Islet precursor cell (in vitro differentiated cells): ENCODE results near the gene ACVR1.

Experiments
- DNase-seq: peaks from one replicate; pipeline ENCODE4 v3.0.0-alpha.2; 2018

ACVR1 gene

DNA sequence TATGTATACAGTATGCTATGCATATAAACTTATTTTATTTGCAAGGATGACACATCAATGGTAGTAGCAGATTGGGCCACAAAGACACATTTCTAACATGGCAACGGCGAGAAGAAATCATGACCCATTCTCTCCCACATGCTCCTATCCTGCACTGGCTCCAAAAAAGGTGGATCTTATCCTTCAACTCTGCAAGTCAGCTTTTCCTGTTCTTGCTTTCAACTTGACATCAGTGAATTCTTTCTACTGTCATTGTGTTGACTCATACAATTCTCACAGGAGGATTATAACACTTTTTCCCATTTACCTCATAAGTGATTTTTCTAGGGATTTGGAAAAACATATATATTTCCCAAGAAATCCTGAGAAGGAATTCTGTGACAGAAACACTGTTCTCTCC, 53.1 kb downstream of the ACVR1 start:
- no peak for DNase-seq

DNA sequence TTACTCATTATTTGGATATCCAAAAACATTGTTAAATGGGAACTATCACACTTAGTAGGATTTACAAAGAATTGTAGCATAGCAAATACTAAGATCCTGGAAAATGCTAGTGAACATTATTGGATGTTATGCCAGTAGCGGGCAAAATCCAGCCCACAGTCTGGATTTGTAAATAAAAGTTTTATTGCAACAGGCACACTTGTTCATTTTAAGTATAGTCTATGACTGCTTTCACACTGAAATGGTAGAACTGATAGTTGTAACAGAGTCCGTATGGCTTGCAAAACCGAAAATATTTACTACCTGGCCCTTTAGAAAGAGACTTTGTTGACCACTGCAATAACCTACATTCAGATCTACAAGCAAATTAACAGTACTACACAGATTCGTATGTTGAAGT, 53.6 kb downstream of the ACVR1 start:
- DNase-seq = no peak

DNA sequence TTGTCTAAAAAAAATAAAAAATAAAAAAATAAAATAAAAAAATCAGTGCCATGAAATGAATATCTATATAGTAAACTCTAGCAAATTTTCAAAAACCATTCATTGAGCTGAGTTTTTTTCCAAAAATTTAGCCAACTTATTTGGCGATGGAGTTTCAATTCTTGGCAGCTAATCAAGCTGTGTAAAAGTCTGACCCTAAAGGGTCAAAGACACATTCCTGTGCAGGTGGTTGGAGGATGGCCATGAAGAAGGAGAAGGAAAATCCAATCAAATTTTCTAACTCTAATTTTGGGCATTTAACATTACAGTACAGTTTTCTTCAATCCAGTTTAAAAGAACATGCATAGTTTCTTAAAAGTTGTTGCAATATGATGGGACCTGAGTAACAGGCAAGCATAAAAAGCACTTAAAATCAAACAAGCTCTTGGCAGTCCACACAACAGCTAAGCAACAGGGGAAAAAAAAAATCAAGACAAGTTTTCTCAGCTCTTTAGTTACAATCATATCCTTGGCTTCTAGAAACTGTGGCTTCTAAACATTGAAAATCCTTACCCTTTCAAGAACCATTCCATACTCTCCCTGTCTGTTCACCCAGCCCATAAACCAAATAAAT, 54.5 kb downstream of the ACVR1 start:
- no peak for DNase-seq

DNA sequence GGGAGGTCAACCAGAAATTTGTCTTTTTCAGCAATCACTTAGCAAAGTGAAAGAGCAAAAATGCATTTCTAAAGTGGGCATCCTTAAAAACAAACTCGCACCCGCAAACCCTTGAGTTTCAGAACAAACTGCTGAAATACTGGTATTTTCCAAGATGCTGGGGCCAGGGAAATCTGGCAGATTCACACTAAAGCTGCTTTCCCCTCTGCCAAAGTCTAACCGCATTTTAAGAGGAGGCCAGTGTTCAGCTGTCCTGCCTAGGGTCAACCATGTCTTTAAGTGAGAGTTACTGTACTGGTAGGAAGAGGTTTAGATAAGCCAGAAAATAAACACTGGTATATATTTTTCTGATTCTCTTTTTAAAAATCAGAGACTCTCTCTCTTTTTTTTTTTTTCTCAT, 55.9 kb downstream of the ACVR1 start:
- DNase-seq = no peak

DNA sequence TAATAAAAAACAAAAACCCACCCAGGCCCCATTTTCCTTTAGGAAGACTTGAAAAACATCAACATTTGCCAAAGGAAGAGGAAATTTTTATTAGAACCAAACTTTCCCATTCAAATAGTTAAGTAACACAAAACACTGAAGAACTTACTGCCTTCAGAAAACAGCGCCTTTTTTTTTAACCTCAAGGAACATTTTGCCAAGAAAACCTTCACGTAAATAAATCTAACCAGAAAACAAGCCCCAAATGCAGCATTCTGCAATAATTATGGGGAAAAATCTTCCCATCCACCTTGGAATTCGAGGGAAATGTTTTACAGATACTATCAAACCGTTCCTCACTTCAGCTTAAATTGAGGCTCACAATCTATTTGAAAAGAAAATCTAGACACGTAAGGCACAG, 56.4 kb downstream of the ACVR1 start:
- no peak for DNase-seq

DNA sequence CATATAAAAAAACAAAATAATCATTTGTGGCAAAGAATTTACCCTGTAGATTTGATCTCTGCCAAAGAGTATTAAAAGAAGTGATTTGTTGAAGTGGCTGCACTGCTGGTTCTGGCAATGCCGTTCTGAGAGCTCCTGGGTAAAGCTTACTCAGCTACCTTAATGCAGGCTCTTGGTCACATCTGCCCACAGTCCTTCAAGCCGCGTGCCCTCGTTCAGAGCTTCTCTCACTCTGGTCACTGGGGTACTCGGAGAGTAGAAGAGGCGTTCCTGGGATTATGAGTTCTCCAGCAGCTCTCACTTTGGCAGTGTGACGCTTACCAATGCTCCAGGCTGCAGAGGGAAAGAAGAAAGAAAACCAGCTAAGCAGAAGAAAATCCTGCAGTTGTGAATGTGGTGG, 57.9 kb downstream of the ACVR1 start:
- DNase-seq = no peak

DNA sequence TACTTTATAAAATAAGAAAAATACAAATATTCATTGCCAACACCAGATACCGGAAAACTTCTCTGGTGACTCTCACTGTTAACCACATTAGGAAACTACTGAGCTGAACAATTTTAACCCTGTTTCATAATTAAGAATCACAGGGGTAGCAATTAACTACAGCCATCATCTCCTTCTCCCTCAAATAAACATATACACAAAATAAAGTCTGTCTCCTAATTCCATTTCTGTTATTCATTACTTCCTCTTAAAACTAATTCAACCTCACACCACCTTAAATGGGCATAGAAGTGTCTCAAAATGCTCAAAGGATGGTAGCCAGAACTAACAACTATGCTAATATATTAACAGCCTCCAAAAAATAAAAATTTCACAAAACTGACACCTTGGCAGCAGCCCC, 60.7 kb downstream of the ACVR1 start:
- no peak for DNase-seq

DNA sequence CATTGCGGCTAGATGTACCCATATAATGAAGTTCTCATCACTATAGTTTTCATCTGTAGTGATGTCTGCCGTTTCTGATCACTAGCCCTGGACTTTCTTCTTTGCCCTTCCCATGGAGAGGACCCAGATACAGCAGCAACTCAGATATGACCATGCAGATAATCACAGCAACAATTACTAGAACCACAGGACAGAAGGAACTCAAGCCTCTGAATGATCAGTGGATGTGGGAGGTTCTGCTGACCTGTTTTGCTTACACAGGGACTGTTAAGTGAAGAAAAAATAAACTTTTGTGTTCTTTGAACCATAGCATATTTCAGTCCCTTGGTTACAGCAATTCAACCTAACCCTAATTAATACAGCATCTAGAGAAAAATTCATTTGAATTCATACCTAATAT, 62.7 kb downstream of the ACVR1 start:
- no peak for DNase-seq

DNA sequence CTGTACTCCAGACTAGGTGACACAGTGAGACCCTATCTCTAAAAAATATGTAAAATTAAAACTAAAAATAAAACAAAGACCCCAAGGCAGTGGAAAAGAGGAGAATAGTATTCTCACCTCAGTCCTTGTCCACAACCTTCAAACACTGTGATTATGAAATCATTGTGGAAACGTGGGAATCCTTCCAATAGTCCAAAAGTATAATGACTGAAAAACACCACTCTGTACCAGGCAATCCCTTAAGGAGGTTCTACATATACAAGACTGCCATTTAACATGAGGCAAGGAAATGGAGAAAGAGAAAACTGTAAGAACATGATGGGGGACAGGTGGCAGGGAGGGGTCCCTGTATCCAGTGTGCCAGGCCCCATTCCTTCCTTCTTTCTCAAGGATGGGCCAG, 66.1 kb downstream of the ACVR1 start:
- no peak for DNase-seq

DNA sequence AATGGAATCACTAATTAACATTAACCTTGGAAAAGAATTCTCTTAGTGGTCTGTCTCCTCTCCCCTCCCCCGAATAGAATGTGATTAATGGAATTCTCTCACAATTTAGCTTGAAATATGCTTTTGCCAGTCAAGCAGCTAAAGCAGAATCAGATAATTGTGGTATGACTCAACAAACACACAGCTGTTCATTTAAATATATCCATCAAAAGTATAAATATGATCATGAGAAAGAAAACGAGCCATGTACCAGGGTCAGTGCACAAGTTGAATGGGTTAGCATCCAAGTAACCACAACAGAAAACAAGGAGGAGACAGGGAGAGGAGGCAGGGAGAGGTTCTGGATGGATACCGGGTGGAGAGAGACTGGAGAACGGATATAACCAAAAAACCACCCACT, 66.9 kb downstream of the ACVR1 start:
- DNase-seq = no peak

DNA sequence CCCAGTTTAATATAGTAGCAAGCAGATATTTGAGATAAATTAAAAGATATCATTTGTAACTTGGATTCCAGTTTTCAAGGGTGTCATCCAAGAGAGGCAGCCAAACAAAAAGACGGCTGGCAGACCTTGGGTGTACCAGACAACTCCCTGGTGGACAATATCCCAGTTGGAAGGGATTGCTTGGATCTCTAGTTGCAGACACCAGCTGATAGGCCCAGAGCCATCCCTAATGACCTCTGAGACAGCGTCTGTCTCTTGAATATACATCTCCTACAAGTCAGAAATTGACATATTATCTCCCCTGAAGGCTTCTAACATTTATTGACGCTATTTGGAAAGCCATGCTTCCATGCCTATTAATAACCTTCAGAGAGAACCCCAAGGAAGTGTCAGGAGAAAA, 67.7 kb downstream of the ACVR1 start:
- DNase-seq = no peak

DNA sequence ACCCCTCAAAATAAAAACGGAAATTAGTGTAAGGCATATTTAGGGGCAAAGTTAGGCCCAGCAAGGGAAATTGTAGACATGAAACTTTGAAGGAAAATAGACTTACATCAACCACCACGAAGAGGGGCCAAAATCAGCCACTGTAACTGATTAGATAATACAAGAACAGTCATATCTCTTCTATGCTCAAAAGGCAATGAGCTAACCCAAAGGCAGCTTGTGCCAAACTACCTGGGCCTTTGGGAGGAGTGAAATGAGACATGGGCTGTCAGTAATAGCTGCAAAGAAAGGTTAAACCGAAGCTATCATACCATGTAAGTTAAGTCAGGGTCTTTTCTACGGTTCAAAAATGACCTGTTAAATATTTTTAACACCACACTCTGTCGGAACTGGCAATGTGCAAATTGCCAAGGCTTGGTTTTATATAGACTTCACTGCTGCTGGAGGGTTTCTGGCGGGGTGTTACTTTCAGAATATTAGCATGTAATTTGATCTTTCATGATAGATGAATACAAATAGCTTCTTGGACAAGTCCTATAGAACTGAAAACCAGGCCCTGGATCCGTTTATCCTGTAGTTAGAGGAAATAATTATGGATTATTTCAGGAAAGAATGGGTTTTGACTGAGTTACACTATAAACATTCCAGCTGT, 69.6 kb downstream of the ACVR1 start:
- DNase-seq = no peak

DNA sequence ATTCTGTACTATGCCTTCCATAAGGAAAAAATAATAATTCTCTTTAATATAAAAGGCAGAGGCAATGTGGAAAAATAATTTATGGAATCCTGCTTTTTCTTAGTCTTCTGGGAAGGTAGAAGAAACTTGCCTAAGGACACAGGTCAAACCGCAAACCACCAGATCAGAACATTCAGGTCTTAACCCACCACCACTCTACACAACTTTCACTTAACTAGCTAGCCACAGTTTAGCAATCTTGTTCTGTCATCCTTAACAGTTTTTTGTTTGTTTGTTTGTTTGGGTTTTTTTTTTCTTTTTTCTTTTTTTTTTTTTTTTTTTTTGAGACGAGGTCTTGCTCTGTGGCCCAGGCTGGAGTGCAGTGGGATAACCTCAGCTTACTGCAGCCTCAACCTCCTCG, 70.6 kb downstream of the ACVR1 start:
- DNase-seq = no peak

DNA sequence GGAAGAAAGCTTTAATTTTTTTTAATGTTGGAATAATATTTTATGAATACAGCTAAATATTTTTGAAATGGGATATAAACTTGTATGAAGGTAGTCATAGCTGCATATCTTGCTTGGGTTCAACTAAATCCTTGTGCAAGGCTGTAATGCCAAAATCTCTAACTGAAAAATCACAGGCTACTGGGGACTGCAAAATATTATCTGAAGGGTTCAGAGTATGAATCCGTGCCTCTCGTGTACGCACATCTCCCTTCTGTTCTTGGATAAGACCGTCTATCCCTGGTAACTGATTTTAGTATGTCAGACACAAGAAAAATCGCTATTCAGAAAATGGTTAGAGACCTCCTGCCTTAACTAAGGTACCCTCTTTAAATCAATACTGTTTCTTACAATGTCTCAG, 71.8 kb downstream of the ACVR1 start:
- no peak for DNase-seq

DNA sequence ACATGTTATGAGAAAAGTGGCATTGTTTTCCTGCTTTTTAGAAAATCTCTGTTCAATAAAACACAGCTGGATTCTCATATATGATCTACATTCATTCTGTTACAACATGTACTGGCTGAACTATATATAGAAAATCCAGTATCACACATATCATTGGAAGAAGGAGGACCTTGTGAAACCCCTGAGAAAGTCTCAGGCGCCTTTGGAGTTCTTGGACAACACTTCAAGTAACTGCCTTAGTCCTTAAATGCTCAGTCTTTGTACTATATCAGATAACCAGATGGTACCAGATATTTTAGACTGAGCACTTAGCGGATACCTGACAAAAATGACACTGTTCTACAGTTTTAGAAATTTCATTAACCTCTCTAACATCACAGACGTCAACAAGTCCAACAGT, 72.2 kb downstream of the ACVR1 start:
- DNase-seq = no peak

DNA sequence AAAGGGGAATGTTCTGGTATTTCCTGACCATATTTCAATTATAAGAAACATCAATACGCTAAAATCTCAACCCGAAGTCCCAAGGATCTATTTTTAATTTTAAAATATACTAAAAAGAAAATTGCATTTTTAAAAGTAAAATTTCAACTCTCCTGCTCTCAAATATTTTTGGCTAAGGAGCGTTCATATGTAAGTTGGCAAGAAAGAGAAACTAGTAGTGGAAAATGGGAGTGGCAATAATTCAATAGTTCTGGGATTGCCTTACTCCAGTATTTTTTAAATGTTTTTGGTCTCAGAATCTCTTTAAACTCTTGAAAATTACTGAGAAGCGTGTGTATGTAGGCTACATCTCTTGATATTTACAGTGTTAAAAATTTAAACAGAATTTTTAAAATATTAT, 72.7 kb downstream of the ACVR1 start:
- DNase-seq = no peak

DNA sequence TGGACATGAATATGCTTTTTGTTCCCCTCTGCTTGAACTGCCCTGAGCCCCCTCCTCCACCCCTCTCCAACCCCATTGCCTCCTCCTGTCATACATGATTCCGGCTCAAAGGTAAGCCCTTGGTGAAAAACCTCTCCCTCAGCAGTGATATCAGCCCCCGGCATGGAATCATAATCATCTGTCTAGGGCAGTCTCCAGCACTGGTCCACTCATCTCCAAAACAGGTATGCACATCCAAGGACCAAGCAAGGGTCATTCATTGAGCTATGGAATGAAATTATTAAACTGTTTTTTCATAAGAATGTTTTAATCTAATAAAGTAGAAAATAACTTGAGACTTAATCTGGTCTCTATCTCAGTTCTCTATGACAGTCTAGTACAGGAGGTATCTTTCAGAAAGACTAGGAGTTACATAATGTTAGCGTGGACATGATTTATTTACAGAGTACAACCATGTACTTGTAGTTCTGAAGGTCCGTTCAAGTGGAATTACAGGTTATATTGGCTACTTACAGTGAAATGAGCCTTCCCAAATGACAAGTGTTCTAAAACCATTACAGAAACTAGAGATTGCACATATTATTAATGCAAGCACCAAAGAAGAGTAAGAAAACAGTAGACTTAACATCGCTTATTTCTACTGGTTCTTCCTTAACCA, 75.2 kb downstream of the ACVR1 start:
- DNase-seq = no peak

DNA sequence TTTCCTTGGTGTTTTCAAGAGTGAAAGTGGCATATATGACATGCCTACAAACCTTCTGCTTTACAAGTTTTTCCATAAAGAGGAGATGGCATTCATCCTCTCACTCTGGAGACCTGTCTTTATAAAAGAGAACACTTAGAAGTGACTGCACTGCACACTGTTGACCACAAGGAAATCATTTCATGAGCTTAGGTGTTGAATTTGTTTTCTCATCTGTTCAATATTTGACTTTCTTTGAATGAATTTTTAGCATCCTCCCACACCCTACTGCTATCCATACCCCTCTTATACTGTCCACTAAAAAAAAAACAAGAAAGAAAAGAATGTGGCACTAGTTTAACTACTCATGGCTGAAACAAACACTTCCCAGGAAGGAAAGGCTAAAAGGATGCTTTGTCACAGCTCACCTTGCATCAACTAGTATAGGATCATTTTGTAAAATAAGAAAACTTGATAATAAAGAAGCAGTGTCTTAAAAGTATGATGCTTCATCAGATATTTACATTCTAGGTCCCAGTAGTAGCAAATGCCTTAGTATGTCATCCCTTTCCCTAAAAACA, 83.0 kb downstream of the ACVR1 start:
- no peak for DNase-seq

DNA sequence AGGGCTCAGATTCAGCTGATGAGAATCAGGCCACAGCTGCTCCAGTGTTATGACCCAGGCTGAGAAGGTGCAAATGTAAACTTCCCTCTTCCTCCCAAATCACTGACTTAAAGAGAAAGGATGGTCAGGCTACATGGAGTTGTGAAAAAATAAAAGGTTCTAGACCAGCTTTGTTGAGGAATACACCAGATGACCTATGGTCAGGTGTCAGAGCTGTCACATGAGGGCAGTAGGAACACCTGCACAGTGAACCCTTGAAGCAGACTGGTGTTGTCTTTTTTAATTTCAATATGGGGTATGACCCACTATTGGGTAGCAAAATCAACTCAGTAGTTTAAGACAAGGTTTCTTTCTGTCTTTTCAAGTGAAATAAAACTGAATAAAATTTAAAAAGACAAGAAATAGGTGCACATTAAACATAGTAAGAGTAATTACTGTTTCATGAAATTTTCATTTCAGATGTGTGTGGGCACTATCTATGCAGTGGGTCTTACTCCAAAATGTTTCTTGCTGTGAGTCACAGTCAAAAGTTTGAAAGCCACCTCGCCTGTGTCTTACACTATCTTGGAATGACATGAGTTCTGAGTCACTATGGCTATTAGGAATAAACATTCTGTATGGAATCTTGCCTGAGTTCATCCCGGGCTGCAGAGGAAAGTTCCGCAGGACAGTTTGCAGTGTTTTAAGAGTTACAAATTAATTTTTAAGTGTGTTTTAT, 83.6 kb downstream of the ACVR1 start:
- DNase-seq = peak; percentile 64

DNA sequence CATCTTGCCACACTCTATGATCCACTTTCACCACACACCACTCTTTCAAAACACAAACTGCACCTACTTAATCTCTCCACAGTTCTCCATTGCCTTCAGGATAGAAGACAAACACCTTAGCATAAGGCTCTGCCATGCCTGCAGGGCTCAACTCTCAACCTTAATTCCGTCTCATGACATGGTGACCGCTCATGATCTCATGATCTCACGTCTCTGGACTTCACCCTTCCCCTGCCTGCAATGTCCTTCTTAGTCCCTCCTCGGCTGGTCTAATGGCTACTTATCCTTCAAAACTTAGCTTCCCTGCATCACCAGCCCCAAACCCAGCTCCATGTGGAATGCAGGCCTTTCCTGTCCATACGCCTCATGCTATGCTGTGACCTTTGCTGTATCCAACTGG, 85.3 kb downstream of the ACVR1 start:
- peak; percentile 69 for DNase-seq

DNA sequence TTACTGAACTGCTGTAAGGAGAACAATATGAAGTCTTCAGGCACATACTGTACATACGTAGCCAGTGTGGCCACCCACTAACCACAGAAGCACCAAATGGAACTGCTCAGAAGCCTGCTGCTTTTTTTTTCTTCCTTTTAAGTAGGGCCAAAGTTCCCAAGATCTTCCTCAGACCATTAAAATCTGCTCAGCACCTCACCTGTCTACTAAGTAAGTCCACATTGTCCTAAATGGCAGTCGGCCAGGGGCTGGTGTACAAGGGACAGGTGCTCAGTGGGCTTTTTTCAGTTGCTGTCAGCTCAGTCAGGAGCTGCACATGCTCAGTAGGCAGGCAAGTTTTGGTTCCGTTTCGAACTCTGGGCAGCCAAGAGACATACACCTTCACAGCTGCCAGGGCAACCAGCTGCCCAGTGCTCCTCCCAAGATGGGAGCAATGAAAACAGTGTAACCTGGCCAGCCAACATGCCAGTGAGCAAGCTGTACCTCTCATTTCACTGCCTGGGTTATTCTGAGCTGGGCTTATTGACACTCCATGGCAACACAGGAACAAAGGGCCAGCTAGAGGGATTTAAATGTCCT, 86.1 kb downstream of the ACVR1 start:
- no peak for DNase-seq

DNA sequence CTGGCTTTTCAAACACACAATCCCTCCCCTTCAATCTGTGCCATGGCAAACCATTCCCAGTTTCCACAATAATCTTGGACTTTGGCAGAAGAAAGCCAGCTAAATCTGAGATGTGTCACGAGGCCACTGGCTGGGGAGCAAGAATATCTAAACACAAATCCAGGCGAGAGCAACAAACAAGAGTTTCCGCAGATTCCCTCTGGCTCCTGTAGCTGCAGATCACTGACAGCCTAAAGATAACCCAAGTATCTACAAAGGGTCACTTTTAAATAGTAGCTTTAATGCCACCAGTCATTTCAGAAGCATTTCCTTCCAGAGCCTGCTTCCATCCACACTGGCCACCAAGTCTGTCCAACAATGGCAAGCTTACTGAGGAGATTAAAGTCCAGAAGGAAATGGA, 86.9 kb downstream of the ACVR1 start:
- no peak for DNase-seq

DNA sequence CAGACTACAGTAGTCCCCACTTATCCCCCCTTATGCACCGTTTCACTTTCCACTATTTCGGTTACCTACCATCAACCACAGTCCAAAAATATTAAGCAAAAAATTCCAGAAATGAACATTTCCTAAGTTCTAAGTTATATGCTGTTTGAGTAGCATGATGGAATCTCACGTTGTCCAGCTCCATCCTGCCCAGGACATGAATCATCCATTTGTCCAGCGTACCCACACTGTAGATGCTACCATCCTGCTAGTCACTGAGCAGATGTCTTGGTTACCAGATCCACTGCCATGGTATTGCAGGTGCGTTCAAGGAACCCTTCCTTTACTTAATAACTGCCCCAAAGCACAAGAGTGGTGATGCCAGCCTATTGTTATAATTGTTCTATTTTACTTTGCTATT, 87.9 kb downstream of the ACVR1 start:
- DNase-seq = no peak
